HG02970 (cell line): ENCODE data around the gene MTX3.
A peak's percentile ranks its signal among the peaks of the same experiment; 100 is the strongest.

ENCODE experiments used
- ATAC-seq: cut with Tn5 transposase; IDR thresholded peaks from one replicate; pipeline ENCODE4 v1.9.1; 2021; ENCODE audit warnings: mild to moderate bottlenecking, moderate library complexity, moderate number of reproducible peaks; ENCODE audit not compliant: unreplicated experiment, low FRiP score

Gene MTX3

GRCh38 chr5:79990598-79991507 is at the start of gene MTX3:
TSS of gene MTX3 (minus strand) at chr5:79991262. CDS start at chr5:79991238, 24 bp downstream.
- ATAC-seq: peak; percentile 83

- ATAC-seq: no peak
These were observed 48.6 kb upstream of the MTX3 start for GRCh38 chr5:80039650-80040049.

GRCh38 chr5:80037366-80037765 is 46.3 kb upstream of the MTX3 start:
- ATAC-seq: no peak

GRCh38 chr5:80036615-80037014 is 45.6 kb upstream of the MTX3 start:
- ATAC-seq: no peak

- no peak for ATAC-seq
These were observed 44.8 kb upstream of the MTX3 start for GRCh38 chr5:80035839-80036238.

GRCh38 chr5:80034962-80035821 is 44.1 kb upstream of the MTX3 start, which contains the start of gene THBS4:
TSS of gene THBS4 (plus strand) at chr5:80035348. CDS start at chr5:80035538, 190 bp downstream.
- no peak for ATAC-seq

- ATAC-seq: no peak
These were observed 43.5 kb upstream of the MTX3 start for GRCh38 chr5:80034559-80034958.

GRCh38 chr5:80033513-80033912 is 42.5 kb upstream of the MTX3 start:
- ATAC-seq: no peak

- ATAC-seq: no peak
These were observed 40.0 kb upstream of the MTX3 start for GRCh38 chr5:80031109-80031508.

- no peak for ATAC-seq
These were observed 35.8 kb upstream of the MTX3 start for GRCh38 chr5:80026841-80027240.

- no peak for ATAC-seq
These were observed 34.0 kb upstream of the MTX3 start for GRCh38 chr5:80025069-80025468.

- no peak for ATAC-seq
These were observed 19.8 kb upstream of the MTX3 start for GRCh38 chr5:80010754-80011392.

- no peak for ATAC-seq
These were observed 18.1 kb upstream of the MTX3 start for GRCh38 chr5:80008995-80009765.

GRCh38 chr5:80002677-80003076 is 11.6 kb upstream of the MTX3 start:
- ATAC-seq: no peak

GRCh38 chr5:79999722-80000121 is 8.7 kb upstream of the MTX3 start:
- ATAC-seq: no peak

GRCh38 chr5:79992891-79993657 is 2.0 kb upstream of the MTX3 start:
- ATAC-seq: no peak

GRCh38 chr5:79990205-79990597 is 861 bp downstream of the MTX3 start:
- ATAC-seq: no peak

- no peak for ATAC-seq
These were observed 4.8 kb downstream of the MTX3 start for GRCh38 chr5:79986260-79986659.

- ATAC-seq: no peak
These were observed 5.8 kb downstream of the MTX3 start for GRCh38 chr5:79985288-79985687.
